SK-N-SH (cell line): Measurements from ENCODE around the gene SLC22A23. TPM values are rescaled to one million over a fixed set of nuclear protein-coding genes. Genes with fewer than 3 reads are reported as not detected.

ENCODE experiments used
- CTCF ChIA-PET: fragments of 300-600, 350-600 bp; formaldehyde crosslinking; extraction: SDS; loops from one replicate; lab custom pipeline; 2021; lab: Yijun Ruan, JAX
- POLR2A ChIA-PET: fragments of 350-600 bp; sonication (Branson Sonifier 250); formaldehyde crosslinking; extraction: SDS; loops from one replicate; lab custom pipeline; 2020; ENCODE audit warnings: antibody characterized with exemption, inconsistent platforms; lab: Yijun Ruan, JAX
- DNase-seq: peaks from one replicate; pipeline ENCODE4 v3.0.0; 2012
- H2AFZ ChIP-seq: fragments of 200-600 bp; sonication (generic); 2 replicates; pipeline ENCODE4 v1.8.1; 2016; ENCODE audit warnings: antibody characterized with exemption, mild to moderate bottlenecking, low read depth
- H3F3A ChIP-seq: fragments of 200-600 bp; sonication (generic); replicated peaks from 2 replicates; pipeline ENCODE3; 2016; ENCODE audit warnings: antibody characterized with exemption, mild to moderate bottlenecking; ENCODE audit not compliant: insufficient read depth
- H3K27ac ChIP-seq, 2 experiments: fragments of 200-500 bp in 1 of 2; fragments of 200-600 bp in 1 of 2; sonication (Bioruptor generic) in 1 of 2; sonication (generic), shearing (Covaris generic) in 1 of 2; 2 replicates each; pipeline versions ENCODE4 v1.5.1 to v1.6.1; 2014 to 2016; ENCODE audit warnings: low read depth in 2 of 2, inconsistent platforms in 1 of 2, low read length in 1 of 2, mild to moderate bottlenecking in 1 of 2, mixed read lengths in 1 of 2
- H3K27me3 ChIP-seq: fragments of 200-600 bp; sonication (generic), shearing (Covaris generic); 2 replicates; pipeline ENCODE4 v1.6.1; 2016; ENCODE audit warnings: mixed run types; ENCODE audit not compliant: insufficient read depth
- H3K36me3 ChIP-seq, 2 experiments: fragments of 200-500 bp in 1 of 2; fragments of 200-600 bp in 1 of 2; sonication (Bioruptor generic) in 1 of 2; sonication (generic) in 1 of 2; replicated peaks in 1 of 2; 2 replicates each; pipeline versions ENCODE3 to v1.5.1; 2014 to 2016; ENCODE audit warnings: low read length in 1 of 2, mild to moderate bottlenecking in 1 of 2; ENCODE audit not compliant: insufficient read depth in 2 of 2, control insufficient read depth in 1 of 2
- H3K4me1 ChIP-seq, 2 experiments: fragments of 200-500 bp in 1 of 2; fragments of 200-600 bp in 1 of 2; sonication (Bioruptor generic) in 1 of 2; sonication (generic), shearing (Covaris generic) in 1 of 2; 2 replicates each; pipeline versions ENCODE4 v1.5.1 to v1.6.1; 2014 to 2016; ENCODE audit warnings: low read depth in 1 of 2, low read length in 1 of 2, mixed run types in 1 of 2; ENCODE audit not compliant: insufficient read depth in 2 of 2, control insufficient read depth in 1 of 2
- H3K4me2 ChIP-seq: fragments of 200-600 bp; sonication (generic), shearing (Covaris generic); 2 replicates; pipeline ENCODE4 v1.6.1; 2017; ENCODE audit warnings: mixed run types
- H3K4me3 ChIP-seq, 2 experiments: fragments of 200-500 bp in 1 of 2; fragments of 200-600 bp in 1 of 2; sonication (Bioruptor generic) in 1 of 2; sonication (generic), shearing (Covaris generic) in 1 of 2; 2 replicates each; pipeline versions ENCODE4 v1.5.1 to v1.8.1; 2014 to 2016; ENCODE audit warnings: low read depth in 2 of 2, inconsistent platforms in 1 of 2, low read length in 1 of 2, mild to moderate bottlenecking in 1 of 2, mixed read lengths in 1 of 2, moderate library complexity in 1 of 2
- H3K79me2 ChIP-seq: fragments of 200-600 bp; sonication (generic); 2 replicates; pipeline ENCODE4 v1.8.1; 2017; ENCODE audit warnings: mild to moderate bottlenecking; ENCODE audit not compliant: insufficient read depth
- H3K9ac ChIP-seq: fragments of 200-600 bp; sonication (generic); 2 replicates; pipeline ENCODE4 v1.6.1; 2017; ENCODE audit warnings: mixed run types
- H3K9me2 ChIP-seq: fragments of 200-600 bp; sonication (generic); 2 replicates; pipeline ENCODE4 v1.6.1; 2017; ENCODE audit warnings: mixed run types
- H3K9me3 ChIP-seq: fragments of 200-600 bp; sonication (generic); 2 replicates; pipeline ENCODE4 v1.6.1; 2017; ENCODE audit warnings: mixed run types, mild to moderate bottlenecking, moderate library complexity
- H4K20me1 ChIP-seq: fragments of 200-600 bp; sonication (generic); 2 replicates; pipeline ENCODE4 v1.6.1; 2017; ENCODE audit warnings: mild to moderate bottlenecking, mixed run types; ENCODE audit not compliant: insufficient read depth
- EP300 ChIP-seq, 2 experiments: IDR thresholded peaks; 2 replicates each; pipeline versions ENCODE4 v1.4.0 to v1.6.1; 2012; ENCODE audit warnings: borderline replicate concordance in 1 of 2, low read depth in 1 of 2, low read length in 1 of 2
- NFIC ChIP-seq: IDR thresholded peaks from 2 replicates; pipeline ENCODE4 v1.4.0; 2012; ENCODE audit warnings: borderline replicate concordance
- RAD21 ChIP-seq: IDR thresholded peaks from 2 replicates; pipeline ENCODE4 v1.6.1; 2012; ENCODE audit warnings: mild to moderate bottlenecking, low read length
- TEAD4 ChIP-seq: IDR thresholded peaks from 2 replicates; pipeline ENCODE4 v1.4.0; 2012; ENCODE audit warnings: mild to moderate bottlenecking, borderline replicate concordance; ENCODE audit not compliant: insufficient read depth
- ZBTB33 ChIP-seq: IDR thresholded peaks from 2 replicates; pipeline ENCODE4 v1.4.0; 2012; ENCODE audit warnings: low read depth, borderline replicate concordance
- WGBS: methylation state at CpG from one replicate; pipeline ENCODE4 v1.1.6; 2017; ENCODE audit warnings: low lambda C conversion rate; 5-methylcytosine and 5-hydroxymethylcytosine counted together
- polyA plus RNA-seq, 3 experiments: library from polyadenylated mRNA; depleted of rRNA; stranded (reverse); fragments of >200 nt; gene quantifications; 2 replicates each; pipeline ENCODE4 v1.2.3, GENCODE V29; 2012
- TF ChIP-seq, protein P1 (sequence below): IDR thresholded peaks from 2 replicates; pipeline ENCODE4; 2012

Gene SLC22A23
- polyA plus RNA-seq, 1 of the 3 experiments (the other 2 are of a cell fraction), result not detected

GRCh38 chr6:3438190-3439167, 18.4 kb downstream of the SLC22A23 start:
- POLR2A ChIA-PET, result no interaction called here
- no peaks in the 10 kb centered on the region for H3K9me2 ChIP-seq
- CTCF ChIA-PET, result no interaction called here
- no peak overlapping the region for H3K9ac ChIP-seq
- TF ChIP-seq TEAD4, result no peak
- no peak overlapping the region for H3K27ac ChIP-seq
- 45% methylated on average over 23 of the region's 26 CpGs for WGBS
- no peak for DNase-seq
- H2AFZ ChIP-seq, result no peak overlapping the region
- no peak overlapping the region for H3K4me3 ChIP-seq
- no peak overlapping the region for H3K4me2 ChIP-seq
- H3K4me1 ChIP-seq, result no peaks in the 10 kb centered on the region; a peak in 1 of 4 replicates
- H3K27me3 ChIP-seq, result peaks cover 42% of the 10 kb centered on the region
- H3K9me3 ChIP-seq, result no peaks in the 10 kb centered on the region
- no peaks in the 10 kb centered on the region for H3K36me3 ChIP-seq
- no peaks in the 10 kb centered on the region for H3K79me2 ChIP-seq
- no peaks in the 10 kb centered on the region for H3F3A ChIP-seq
- no peaks in the 10 kb centered on the region for H4K20me1 ChIP-seq

GRCh38 chr6:3433005-3433404, 23.8 kb downstream of the SLC22A23 start:
- no peaks in the 10 kb centered on the region for H4K20me1 ChIP-seq
- TF ChIP-seq NFIC (no peak), EP300 (IDR thresholded peaks at IDR 0.05; ENCODE audit: borderline replicate concordance in 1 of 2, low read depth in 1 of 2, low read length in 1 of 2) (no peak), ZBTB33 (no peak), RAD21 (no peak)
- TF ChIP-seq, protein P1, sequence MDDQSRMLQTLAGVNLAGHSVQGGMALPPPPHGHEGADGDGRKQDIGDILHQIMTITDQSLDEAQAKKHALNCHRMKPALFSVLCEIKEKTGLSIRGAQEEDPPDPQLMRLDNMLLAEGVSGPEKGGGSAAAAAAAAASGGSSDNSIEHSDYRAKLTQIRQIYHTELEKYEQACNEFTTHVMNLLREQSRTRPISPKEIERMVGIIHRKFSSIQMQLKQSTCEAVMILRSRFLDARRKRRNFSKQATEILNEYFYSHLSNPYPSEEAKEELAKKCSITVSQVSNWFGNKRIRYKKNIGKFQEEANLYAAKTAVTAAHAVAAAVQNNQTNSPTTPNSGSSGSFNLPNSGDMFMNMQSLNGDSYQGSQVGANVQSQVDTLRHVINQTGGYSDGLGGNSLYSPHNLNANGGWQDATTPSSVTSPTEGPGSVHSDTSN, result no peak
- H3K36me3 ChIP-seq, result no peaks in the 10 kb centered on the region
- no peaks in the 10 kb centered on the region for H3F3A ChIP-seq
- ChIA-PET CTCF (interaction anchor here (1.7 kb wide), 1 partner anchor 153 kb away, joined by 3 read pairs; no protein-coding TSS in a partner anchor), POLR2A (no interaction called here)
- H2AFZ ChIP-seq, result no peak overlapping the region
- peaks cover 38% of the 10 kb centered on the region for H3K27me3 ChIP-seq
- H3K9ac ChIP-seq, result no peak overlapping the region
- WGBS, result 16% methylated on average over 4 of the region's 4 CpGs
- DNase-seq, result no peak
- H3K4me1 ChIP-seq, result no peaks in the 10 kb centered on the region; a peak in 1 of 4 replicates
- no peak overlapping the region for H3K4me3 ChIP-seq
- no peak overlapping the region for H3K4me2 ChIP-seq
- no peaks in the 10 kb centered on the region for H3K9me3 ChIP-seq
- no peak overlapping the region for H3K27ac ChIP-seq
- no peaks in the 10 kb centered on the region for H3K9me2 ChIP-seq
- H3K79me2 ChIP-seq, result no peaks in the 10 kb centered on the region
